Fibroblast of lung (primary cell): ENCODE results near the gene BCAR1. TPM values are rescaled to one million over a fixed set of nuclear protein-coding genes. Genes with fewer than 3 reads are reported as not detected.

Experiments used
- DNase-seq, 2 donors: peaks; one replicate each; pipeline versions ENCODE4 v3.0.0 to v3.0.0-alpha.2; 2010; ENCODE audit warnings: low read depth in 2 of 2
- H2AFZ ChIP-seq: 2 replicates; pipeline ENCODE4 v1.5.1; 2012; ENCODE audit warnings: low read length, control low read depth, inconsistent platforms
- H3K27ac ChIP-seq: 2 replicates; pipeline ENCODE4 v1.5.1; 2011; ENCODE audit warnings: low read length, control low read depth; ENCODE audit not compliant: insufficient read depth
- H3K27me3 ChIP-seq: 2 replicates; pipeline ENCODE4 v1.5.1; 2011; ENCODE audit warnings: mild to moderate bottlenecking, low read length; ENCODE audit not compliant: control insufficient read depth, insufficient read depth
- H3K36me3 ChIP-seq: 2 replicates; pipeline ENCODE4 v1.5.1; 2011; ENCODE audit warnings: low read length; ENCODE audit not compliant: control insufficient read depth, insufficient read depth
- H3K4me1 ChIP-seq: 2 replicates; pipeline ENCODE4 v1.5.1; 2011; ENCODE audit warnings: low read length; ENCODE audit not compliant: control insufficient read depth, insufficient read depth; ENCODE audit errors: extremely low read depth
- H3K4me2 ChIP-seq: 2 replicates; pipeline ENCODE4 v1.5.1; 2011; ENCODE audit warnings: low read length, control low read depth; ENCODE audit not compliant: insufficient read depth; ENCODE audit errors: extremely low read depth
- H3K4me3 ChIP-seq, 4 experiments: fragments of 200-600 bp in 1 of 4; sonication (generic) in 1 of 4; replicated peaks in 1 of 4; 2 replicates each; pipeline ENCODE4 v1.5.1; 2011 to 2016; ENCODE audit warnings: low read length in 4 of 4, low read depth in 3 of 4, mild to moderate bottlenecking in 3 of 4, control low read depth in 2 of 4, inconsistent platforms in 1 of 4, mixed read lengths in 1 of 4; ENCODE audit not compliant: insufficient read depth in 1 of 4; ENCODE audit errors: control extremely low read depth in 1 of 4
- H3K79me2 ChIP-seq: 2 replicates; pipeline ENCODE4 v1.5.1; 2012; ENCODE audit warnings: mild to moderate bottlenecking, low read length, inconsistent platforms; ENCODE audit not compliant: control insufficient read depth, insufficient read depth
- H3K9ac ChIP-seq: 2 replicates; pipeline ENCODE4 v1.5.1; 2011; ENCODE audit warnings: mild to moderate bottlenecking, low read length, control low read depth; ENCODE audit not compliant: insufficient read depth
- H3K9me3 ChIP-seq: 2 replicates; pipeline ENCODE4 v1.5.1; 2012; ENCODE audit warnings: low read depth, low read length; ENCODE audit not compliant: control insufficient read depth, insufficient read depth
- H4K20me1 ChIP-seq: 2 replicates; pipeline ENCODE4 v1.5.1; 2011; ENCODE audit warnings: low read length; ENCODE audit not compliant: control insufficient read depth, insufficient read depth; ENCODE audit errors: extremely low read depth
- EZH2 ChIP-seq: IDR thresholded peaks from 2 replicates; pipeline ENCODE4 v1.5.1; 2012; ENCODE audit warnings: low read length, control low read depth, mild to moderate bottlenecking; ENCODE audit errors: missing control alignments
- polyA plus RNA-seq, 2 donors: library from polyadenylated mRNA; depleted of rRNA in 1 of 2; stranded (reverse) in 1 of 2; unstranded in 1 of 2; fragments of >200 nt; gene quantifications; 2 replicates each; pipeline ENCODE4 v1.2.1, GENCODE V29; 2011 to 2012; ENCODE audit warnings: missing spikeins in 1 of 2
- total RNA-seq: library from RNA; depleted of rRNA; stranded (reverse); fragments of >200 nt; gene quantifications from 2 replicates; pipeline ENCODE4 v1.2.1, GENCODE V29; 2014
- TF ChIP-seq, protein P1 (sequence below), 2 donors: IDR thresholded peaks in 1 of 2; conservative IDR thresholded peaks in 1 of 2; 1 replicate in 1 of 2; 2 replicates in 1 of 2; pipeline ENCODE4 v1.5.1; 2011 to 2012; ENCODE audit warnings: low read length in 2 of 2, control low read depth in 1 of 2, inconsistent platforms in 1 of 2, low read depth in 1 of 2, mild to moderate bottlenecking in 1 of 2

Gene BCAR1
- total and polyA plus RNA-seq, 2 donors (not counting 1 experiment from before 2014, with no cell fraction given) = 36.8 to 66.5 TPM

DNA sequence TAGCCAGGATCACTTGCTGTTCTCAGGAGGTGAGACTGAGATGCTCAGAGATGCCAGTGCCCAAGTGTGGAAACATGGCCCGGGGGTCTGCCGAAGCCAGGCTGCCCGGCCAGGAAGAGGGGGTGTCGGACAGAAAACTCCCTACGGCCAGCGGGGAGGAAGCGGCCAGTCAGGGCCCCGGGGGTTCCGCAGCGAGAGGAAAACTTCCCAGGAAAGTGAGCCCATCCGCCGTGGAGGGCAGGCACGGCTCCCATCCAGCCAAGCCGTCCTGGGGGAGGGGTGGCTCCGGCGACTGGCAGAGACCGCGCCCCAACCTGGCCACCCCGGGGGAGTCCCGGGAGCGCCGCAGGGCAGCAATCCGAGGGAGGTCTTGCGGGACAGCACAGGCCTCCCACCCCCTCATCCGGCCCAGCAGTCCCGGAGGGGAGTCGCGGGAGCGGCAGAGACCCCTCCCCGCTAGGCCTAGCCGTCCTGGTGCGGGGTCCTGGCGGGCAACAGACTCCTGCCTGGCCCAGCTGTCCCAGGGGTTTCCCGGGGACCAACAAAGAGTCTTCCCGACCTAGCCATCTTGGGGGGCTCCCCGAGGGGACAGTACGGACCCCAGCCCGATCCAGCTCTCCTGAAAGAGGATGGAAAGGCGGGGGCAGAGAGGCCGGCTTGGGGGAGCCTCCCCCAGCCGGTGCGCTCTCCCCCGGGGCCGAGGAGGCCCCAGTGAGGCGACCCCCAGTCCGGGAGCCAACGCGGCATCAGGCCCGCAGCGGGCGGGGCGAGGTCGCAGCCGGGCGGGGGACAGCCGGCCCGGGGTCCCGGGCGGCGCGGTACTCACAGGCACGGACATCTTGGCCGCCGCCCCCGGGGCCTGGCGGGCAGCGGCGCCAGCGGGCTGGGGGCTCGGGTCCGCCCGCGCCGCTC, 13.8 kb upstream of the BCAR1 start:
- H4K20me1 ChIP-seq = peaks cover 3% of the 10 kb centered on the region
- H3K27ac ChIP-seq = peak overlapping the region; percentile 93
- peak overlapping the region; percentile 96 for H3K9ac ChIP-seq
- DNase-seq = no peak
- TF ChIP-seq EZH2 = no peak
- TF ChIP-seq, protein P1, sequence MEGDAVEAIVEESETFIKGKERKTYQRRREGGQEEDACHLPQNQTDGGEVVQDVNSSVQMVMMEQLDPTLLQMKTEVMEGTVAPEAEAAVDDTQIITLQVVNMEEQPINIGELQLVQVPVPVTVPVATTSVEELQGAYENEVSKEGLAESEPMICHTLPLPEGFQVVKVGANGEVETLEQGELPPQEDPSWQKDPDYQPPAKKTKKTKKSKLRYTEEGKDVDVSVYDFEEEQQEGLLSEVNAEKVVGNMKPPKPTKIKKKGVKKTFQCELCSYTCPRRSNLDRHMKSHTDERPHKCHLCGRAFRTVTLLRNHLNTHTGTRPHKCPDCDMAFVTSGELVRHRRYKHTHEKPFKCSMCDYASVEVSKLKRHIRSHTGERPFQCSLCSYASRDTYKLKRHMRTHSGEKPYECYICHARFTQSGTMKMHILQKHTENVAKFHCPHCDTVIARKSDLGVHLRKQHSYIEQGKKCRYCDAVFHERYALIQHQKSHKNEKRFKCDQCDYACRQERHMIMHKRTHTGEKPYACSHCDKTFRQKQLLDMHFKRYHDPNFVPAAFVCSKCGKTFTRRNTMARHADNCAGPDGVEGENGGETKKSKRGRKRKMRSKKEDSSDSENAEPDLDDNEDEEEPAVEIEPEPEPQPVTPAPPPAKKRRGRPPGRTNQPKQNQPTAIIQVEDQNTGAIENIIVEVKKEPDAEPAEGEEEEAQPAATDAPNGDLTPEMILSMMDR (conservative IDR thresholded peaks at IDR 0.05 in 1 of 2, IDR thresholded peaks at IDR 0.05 in 1 of 2; ENCODE audit: low read depth in 1 of 2, low read length in 2 of 2) = no peak
- H3K4me2 ChIP-seq = peak overlapping the region; percentile 67
- peaks cover 40% of the 10 kb centered on the region for H3K4me1 ChIP-seq
- no peak overlapping the region for H2AFZ ChIP-seq
- no peaks in the 10 kb centered on the region for H3K27me3 ChIP-seq
- H3K36me3 ChIP-seq = peaks cover 15% of the 10 kb centered on the region
- no peaks in the 10 kb centered on the region for H3K9me3 ChIP-seq
- H3K79me2 ChIP-seq = peaks cover 54% of the 10 kb centered on the region
- H3K4me3 ChIP-seq = peak overlapping the region; percentile 75 to 99 (median 93)

DNA sequence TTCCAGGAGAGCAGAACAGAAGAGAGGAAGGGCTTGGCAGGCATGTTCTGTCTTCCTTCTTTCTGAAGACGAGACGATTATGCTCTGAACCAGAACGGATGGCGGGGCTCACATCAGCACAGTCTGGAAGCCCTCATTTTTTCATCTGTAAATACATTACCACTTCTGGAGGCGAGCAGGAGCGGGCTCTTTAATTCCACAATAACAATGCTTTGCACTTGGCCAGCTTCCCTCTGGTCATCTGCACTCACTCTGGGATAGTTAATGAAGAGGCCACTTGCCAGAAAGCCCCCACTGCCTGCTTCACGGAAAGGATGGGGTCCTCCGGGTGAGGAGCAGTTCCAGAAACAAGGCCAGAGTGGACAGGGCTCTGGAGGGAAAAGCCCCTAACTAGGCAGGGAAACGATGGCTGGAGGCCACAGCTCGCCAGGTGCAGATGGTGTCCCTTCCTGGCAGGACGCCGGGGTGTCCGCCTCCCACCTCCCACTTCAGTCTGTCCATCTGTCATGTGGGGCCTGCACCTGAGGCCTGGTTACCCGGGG, 13.1 kb upstream of the BCAR1 start:
- peak overlapping the region; percentile 67 for H3K4me2 ChIP-seq
- peaks cover 38% of the 10 kb centered on the region for H3K4me1 ChIP-seq
- no peaks in the 10 kb centered on the region for H3K27me3 ChIP-seq
- no peaks in the 10 kb centered on the region for H3K9me3 ChIP-seq
- H3K9ac ChIP-seq = peak overlapping the region; percentile 96
- TF ChIP-seq, protein P1 (conservative IDR thresholded peaks at IDR 0.05 in 1 of 2, IDR thresholded peaks at IDR 0.05 in 1 of 2; ENCODE audit: low read depth in 1 of 2, low read length in 2 of 2) = no peak
- no peak for TF ChIP-seq EZH2
- H3K79me2 ChIP-seq = peaks cover 60% of the 10 kb centered on the region
- H3K27ac ChIP-seq = peak overlapping the region; percentile 93
- peaks cover 3% of the 10 kb centered on the region for H4K20me1 ChIP-seq
- DNase-seq = peak in 1 of 2 donors; percentile 52
- peak overlapping the region; percentile 75 to 99 (median 93) for H3K4me3 ChIP-seq
- H3K36me3 ChIP-seq = peaks cover 15% of the 10 kb centered on the region
- no peak overlapping the region for H2AFZ ChIP-seq

DNA sequence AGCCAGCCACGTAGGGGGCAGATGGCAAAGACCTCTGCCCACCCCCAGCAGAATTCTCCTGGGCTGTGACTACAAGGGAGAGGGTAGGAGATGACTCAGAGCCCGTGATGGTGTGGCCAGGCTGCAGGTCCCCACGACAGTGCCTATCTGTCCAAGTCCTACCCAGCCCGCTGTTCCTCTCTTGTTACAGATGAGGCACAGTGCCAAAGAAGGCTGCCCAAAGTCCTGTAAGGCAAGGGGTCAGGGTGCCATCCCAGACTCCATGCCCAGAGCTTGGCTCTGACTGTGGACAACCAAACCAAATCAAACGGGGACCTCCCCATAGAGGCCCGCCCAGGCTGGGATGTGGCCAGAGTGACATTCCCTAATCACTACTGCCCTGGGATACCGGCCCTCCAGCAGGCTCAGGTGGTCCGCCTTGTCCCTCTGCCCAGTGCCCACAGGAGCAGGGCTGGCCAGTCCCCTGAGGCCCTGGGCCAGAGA, 12.6 kb upstream of the BCAR1 start:
- Histone ChIP-seq H3K4me1 (peaks cover 39% of the 10 kb centered on the region), H4K20me1 (peaks cover 4% of the 10 kb centered on the region)

More for the DNA sequence above, 12.6 kb upstream of the BCAR1 start:
- Histone ChIP-seq H3K36me3 (peaks cover 17% of the 10 kb centered on the region), H2AFZ (no peak overlapping the region), H3K27ac (peak overlapping the region; percentile 93), H3K79me2 (peaks cover 65% of the 10 kb centered on the region), H3K9ac (peak overlapping the region; percentile 51), H3K27me3 (no peaks in the 10 kb centered on the region), H3K4me3 (peak overlapping the region; percentile 75 to 99 (median 93)), H3K4me2 (peak overlapping the region; percentile 67), H3K9me3 (no peaks in the 10 kb centered on the region)
- no peak for TF ChIP-seq EZH2
- TF ChIP-seq, protein P1 (conservative IDR thresholded peaks at IDR 0.05 in 1 of 2, IDR thresholded peaks at IDR 0.05 in 1 of 2; ENCODE audit: low read depth in 1 of 2, low read length in 2 of 2) = no peak
- DNase-seq = no peak
